Measurements from ENCODE around the gene E2F4. TPM values are rescaled to one million over a fixed set of nuclear protein-coding genes. Genes with fewer than 3 reads are reported as not detected.

Gene E2F4
- total and polyA plus RNA-seq, 9 of the 15 experiments (the other 6 are each of a cell fraction or from before 2014, with no cell fraction given) = 9.7 to 139 (median 106) TPM

DNA sequence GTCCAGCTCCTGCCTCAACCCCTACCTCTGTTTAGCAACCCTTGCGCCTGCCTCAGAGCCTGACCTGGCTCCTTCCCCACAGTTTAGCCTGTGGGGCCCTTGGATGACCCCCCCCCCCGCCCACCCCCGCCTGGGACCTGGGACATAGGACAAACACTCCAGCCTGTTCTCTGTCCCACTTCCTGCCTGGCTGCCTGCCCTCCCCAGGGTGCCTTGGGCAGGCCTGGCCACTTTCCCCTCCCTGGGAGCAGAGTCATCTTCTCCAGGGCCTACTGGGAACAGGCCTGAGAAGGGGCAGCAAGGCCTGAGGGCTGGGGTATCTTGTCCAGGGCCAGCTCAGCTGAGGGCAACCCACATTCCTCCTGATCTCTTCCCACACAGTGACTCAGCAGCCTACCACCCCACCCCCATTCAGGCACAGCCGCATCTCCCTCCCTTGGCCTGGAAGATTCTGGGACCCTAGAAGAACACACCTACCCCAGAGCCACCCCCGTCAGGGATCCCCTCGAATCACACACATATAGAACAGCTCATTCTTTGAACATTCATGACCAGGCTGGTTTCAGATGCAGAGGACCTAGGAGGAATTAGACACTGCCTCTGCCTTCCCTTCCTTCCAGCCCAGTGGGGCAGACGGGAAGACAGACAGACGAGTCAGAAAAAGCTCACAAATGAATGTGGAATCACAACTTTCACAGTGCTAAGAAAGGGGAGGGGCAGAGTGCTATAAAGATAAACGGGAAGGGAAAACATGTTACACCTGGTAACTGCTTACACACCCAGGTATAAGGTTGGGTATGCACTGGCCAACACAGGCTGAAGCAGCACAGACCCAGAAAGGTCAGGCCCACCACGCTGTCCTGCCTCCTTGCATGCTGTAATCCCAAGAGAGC, 49.3 kb downstream of the E2F4 start (continued):
- TF ChIP-seq, protein P1, sequence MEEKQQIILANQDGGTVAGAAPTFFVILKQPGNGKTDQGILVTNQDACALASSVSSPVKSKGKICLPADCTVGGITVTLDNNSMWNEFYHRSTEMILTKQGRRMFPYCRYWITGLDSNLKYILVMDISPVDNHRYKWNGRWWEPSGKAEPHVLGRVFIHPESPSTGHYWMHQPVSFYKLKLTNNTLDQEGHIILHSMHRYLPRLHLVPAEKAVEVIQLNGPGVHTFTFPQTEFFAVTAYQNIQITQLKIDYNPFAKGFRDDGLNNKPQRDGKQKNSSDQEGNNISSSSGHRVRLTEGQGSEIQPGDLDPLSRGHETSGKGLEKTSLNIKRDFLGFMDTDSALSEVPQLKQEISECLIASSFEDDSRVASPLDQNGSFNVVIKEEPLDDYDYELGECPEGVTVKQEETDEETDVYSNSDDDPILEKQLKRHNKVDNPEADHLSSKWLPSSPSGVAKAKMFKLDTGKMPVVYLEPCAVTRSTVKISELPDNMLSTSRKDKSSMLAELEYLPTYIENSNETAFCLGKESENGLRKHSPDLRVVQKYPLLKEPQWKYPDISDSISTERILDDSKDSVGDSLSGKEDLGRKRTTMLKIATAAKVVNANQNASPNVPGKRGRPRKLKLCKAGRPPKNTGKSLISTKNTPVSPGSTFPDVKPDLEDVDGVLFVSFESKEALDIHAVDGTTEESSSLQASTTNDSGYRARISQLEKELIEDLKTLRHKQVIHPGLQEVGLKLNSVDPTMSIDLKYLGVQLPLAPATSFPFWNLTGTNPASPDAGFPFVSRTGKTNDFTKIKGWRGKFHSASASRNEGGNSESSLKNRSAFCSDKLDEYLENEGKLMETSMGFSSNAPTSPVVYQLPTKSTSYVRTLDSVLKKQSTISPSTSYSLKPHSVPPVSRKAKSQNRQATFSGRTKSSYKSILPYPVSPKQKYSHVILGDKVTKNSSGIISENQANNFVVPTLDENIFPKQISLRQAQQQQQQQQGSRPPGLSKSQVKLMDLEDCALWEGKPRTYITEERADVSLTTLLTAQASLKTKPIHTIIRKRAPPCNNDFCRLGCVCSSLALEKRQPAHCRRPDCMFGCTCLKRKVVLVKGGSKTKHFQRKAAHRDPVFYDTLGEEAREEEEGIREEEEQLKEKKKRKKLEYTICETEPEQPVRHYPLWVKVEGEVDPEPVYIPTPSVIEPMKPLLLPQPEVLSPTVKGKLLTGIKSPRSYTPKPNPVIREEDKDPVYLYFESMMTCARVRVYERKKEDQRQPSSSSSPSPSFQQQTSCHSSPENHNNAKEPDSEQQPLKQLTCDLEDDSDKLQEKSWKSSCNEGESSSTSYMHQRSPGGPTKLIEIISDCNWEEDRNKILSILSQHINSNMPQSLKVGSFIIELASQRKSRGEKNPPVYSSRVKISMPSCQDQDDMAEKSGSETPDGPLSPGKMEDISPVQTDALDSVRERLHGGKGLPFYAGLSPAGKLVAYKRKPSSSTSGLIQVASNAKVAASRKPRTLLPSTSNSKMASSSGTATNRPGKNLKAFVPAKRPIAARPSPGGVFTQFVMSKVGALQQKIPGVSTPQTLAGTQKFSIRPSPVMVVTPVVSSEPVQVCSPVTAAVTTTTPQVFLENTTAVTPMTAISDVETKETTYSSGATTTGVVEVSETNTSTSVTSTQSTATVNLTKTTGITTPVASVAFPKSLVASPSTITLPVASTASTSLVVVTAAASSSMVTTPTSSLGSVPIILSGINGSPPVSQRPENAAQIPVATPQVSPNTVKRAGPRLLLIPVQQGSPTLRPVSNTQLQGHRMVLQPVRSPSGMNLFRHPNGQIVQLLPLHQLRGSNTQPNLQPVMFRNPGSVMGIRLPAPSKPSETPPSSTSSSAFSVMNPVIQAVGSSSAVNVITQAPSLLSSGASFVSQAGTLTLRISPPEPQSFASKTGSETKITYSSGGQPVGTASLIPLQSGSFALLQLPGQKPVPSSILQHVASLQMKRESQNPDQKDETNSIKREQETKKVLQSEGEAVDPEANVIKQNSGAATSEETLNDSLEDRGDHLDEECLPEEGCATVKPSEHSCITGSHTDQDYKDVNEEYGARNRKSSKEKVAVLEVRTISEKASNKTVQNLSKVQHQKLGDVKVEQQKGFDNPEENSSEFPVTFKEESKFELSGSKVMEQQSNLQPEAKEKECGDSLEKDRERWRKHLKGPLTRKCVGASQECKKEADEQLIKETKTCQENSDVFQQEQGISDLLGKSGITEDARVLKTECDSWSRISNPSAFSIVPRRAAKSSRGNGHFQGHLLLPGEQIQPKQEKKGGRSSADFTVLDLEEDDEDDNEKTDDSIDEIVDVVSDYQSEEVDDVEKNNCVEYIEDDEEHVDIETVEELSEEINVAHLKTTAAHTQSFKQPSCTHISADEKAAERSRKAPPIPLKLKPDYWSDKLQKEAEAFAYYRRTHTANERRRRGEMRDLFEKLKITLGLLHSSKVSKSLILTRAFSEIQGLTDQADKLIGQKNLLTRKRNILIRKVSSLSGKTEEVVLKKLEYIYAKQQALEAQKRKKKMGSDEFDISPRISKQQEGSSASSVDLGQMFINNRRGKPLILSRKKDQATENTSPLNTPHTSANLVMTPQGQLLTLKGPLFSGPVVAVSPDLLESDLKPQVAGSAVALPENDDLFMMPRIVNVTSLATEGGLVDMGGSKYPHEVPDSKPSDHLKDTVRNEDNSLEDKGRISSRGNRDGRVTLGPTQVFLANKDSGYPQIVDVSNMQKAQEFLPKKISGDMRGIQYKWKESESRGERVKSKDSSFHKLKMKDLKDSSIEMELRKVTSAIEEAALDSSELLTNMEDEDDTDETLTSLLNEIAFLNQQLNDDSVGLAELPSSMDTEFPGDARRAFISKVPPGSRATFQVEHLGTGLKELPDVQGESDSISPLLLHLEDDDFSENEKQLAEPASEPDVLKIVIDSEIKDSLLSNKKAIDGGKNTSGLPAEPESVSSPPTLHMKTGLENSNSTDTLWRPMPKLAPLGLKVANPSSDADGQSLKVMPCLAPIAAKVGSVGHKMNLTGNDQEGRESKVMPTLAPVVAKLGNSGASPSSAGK (IDR thresholded peaks at IDR 0.05) = no peak
- no peak for TF ChIP-seq YY1 (IDR thresholded peaks at IDR 0.05; ENCODE audit: borderline replicate concordance in 1 of 3, control insufficient read depth in 1 of 3, extremely low read depth in 1 of 3, insufficient read depth in 3 of 3, insufficient read length in 1 of 3, insufficient replicate concordance in 2 of 3, low read depth in 1 of 3, low read length in 2 of 3)
- no peak for TF ChIP-seq HMG20B (CRISPR knock-in tag; IDR thresholded peaks at IDR 0.05)
- TF ChIP-seq SIX5 (IDR thresholded peaks at IDR 0.05; ENCODE audit: borderline replicate concordance in 1 of 2, insufficient read depth in 1 of 2, low read depth in 1 of 2, low read length in 2 of 2) = no peak
- TF ChIP-seq, protein P2, sequence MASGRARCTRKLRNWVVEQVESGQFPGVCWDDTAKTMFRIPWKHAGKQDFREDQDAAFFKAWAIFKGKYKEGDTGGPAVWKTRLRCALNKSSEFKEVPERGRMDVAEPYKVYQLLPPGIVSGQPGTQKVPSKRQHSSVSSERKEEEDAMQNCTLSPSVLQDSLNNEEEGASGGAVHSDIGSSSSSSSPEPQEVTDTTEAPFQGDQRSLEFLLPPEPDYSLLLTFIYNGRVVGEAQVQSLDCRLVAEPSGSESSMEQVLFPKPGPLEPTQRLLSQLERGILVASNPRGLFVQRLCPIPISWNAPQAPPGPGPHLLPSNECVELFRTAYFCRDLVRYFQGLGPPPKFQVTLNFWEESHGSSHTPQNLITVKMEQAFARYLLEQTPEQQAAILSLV (tag; IDR thresholded peaks at IDR 0.05) = no peak
- peak; percentile 13; the same call in 1 of the 2 replicates for TF ChIP-seq PHF8 (IDR thresholded peaks at IDR 0.05; ENCODE audit: borderline replicate concordance, low read length)
- no peak for TF ChIP-seq WHSC1 (IDR thresholded peaks at IDR 0.05; ENCODE audit: low read length)
- no peak for TF ChIP-seq HNRNPLL (IDR thresholded peaks at IDR 0.05; ENCODE audit: low read depth, low read length, poor library complexity, severe bottlenecking)
- no peak for TF ChIP-seq RB1 (IDR thresholded peaks at IDR 0.05; ENCODE audit: low read depth)
- TF ChIP-seq, protein P3, sequence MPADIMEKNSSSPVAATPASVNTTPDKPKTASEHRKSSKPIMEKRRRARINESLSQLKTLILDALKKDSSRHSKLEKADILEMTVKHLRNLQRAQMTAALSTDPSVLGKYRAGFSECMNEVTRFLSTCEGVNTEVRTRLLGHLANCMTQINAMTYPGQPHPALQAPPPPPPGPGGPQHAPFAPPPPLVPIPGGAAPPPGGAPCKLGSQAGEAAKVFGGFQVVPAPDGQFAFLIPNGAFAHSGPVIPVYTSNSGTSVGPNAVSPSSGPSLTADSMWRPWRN (IDR thresholded peaks at IDR 0.05; ENCODE audit: low read depth) = no peak
